Ishikawa (cell line): Measurements from ENCODE around the gene ABHD16A.

Source experiments
- CEBPB ChIP-seq: IDR thresholded peaks from 2 replicates; pipeline ENCODE4 v1.6.1; 2012
- CREB1 ChIP-seq: IDR thresholded peaks from 2 replicates; pipeline ENCODE4 v1.6.1; 2012; ENCODE audit warnings: low read depth
- EGR1 ChIP-seq: IDR thresholded peaks from 2 replicates; pipeline ENCODE4 v1.6.1; 2012
- EP300 ChIP-seq: IDR thresholded peaks from 2 replicates; pipeline ENCODE4 v1.6.1; 2012; ENCODE audit warnings: borderline replicate concordance
- FOXM1 ChIP-seq: IDR thresholded peaks from 2 replicates; pipeline ENCODE4 v1.6.1; 2012; ENCODE audit warnings: low read depth, borderline replicate concordance
- NFIC ChIP-seq: IDR thresholded peaks from 2 replicates; pipeline ENCODE4 v1.6.1; 2012
- RAD21 ChIP-seq: IDR thresholded peaks from 2 replicates; pipeline ENCODE4 v1.6.1; 2012; ENCODE audit warnings: low read depth
- TAF1 ChIP-seq: IDR thresholded peaks from 2 replicates; pipeline ENCODE4 v1.6.1; 2012; ENCODE audit warnings: low read depth, mild to moderate bottlenecking
- TCF12 ChIP-seq: IDR thresholded peaks from 2 replicates; pipeline ENCODE4 v1.6.1; 2012; ENCODE audit warnings: low read depth
- TEAD4 ChIP-seq: IDR thresholded peaks from 2 replicates; pipeline ENCODE4 v1.6.1; 2012
- YY1 ChIP-seq: IDR thresholded peaks from 2 replicates; pipeline ENCODE4 v1.6.1; 2012; ENCODE audit warnings: low read depth
- ZBTB7A ChIP-seq: IDR thresholded peaks from 2 replicates; pipeline ENCODE4 v1.6.1; 2012; ENCODE audit warnings: low read depth
- TF ChIP-seq, protein P1 (sequence below): IDR thresholded peaks from 2 replicates; pipeline ENCODE4 v1.6.1; 2012
- TF ChIP-seq, protein P2 (sequence below): IDR thresholded peaks from 2 replicates; pipeline ENCODE4 v1.6.1; 2012
- TF ChIP-seq, protein P3 (sequence below): IDR thresholded peaks from 2 replicates; pipeline ENCODE4 v1.6.1; 2012; ENCODE audit warnings: low read depth, mild to moderate bottlenecking

The ABHD16A gene

GRCh38 chr6:31663126-31663960 is 39.8 kb downstream of the ABHD16A start:
- TF ChIP-seq FOXM1 (no peak), EGR1 (no peak), ZBTB7A (no peak)
- TF ChIP-seq, protein P1, sequence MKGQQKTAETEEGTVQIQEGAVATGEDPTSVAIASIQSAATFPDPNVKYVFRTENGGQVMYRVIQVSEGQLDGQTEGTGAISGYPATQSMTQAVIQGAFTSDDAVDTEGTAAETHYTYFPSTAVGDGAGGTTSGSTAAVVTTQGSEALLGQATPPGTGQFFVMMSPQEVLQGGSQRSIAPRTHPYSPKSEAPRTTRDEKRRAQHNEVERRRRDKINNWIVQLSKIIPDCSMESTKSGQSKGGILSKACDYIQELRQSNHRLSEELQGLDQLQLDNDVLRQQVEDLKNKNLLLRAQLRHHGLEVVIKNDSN: no peak
- TF ChIP-seq, protein P2, sequence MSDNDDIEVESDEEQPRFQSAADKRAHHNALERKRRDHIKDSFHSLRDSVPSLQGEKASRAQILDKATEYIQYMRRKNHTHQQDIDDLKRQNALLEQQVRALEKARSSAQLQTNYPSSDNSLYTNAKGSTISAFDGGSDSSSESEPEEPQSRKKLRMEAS: no peak

GRCh38 chr6:31662124-31662723 is 40.9 kb downstream of the ABHD16A start:
- TF ChIP-seq, protein P2: no peak
- TF ChIP-seq RAD21: no peak
- TF ChIP-seq TAF1: no peak
- TF ChIP-seq FOXM1: no peak
- TF ChIP-seq TEAD4: no peak
- TF ChIP-seq, protein P3, sequence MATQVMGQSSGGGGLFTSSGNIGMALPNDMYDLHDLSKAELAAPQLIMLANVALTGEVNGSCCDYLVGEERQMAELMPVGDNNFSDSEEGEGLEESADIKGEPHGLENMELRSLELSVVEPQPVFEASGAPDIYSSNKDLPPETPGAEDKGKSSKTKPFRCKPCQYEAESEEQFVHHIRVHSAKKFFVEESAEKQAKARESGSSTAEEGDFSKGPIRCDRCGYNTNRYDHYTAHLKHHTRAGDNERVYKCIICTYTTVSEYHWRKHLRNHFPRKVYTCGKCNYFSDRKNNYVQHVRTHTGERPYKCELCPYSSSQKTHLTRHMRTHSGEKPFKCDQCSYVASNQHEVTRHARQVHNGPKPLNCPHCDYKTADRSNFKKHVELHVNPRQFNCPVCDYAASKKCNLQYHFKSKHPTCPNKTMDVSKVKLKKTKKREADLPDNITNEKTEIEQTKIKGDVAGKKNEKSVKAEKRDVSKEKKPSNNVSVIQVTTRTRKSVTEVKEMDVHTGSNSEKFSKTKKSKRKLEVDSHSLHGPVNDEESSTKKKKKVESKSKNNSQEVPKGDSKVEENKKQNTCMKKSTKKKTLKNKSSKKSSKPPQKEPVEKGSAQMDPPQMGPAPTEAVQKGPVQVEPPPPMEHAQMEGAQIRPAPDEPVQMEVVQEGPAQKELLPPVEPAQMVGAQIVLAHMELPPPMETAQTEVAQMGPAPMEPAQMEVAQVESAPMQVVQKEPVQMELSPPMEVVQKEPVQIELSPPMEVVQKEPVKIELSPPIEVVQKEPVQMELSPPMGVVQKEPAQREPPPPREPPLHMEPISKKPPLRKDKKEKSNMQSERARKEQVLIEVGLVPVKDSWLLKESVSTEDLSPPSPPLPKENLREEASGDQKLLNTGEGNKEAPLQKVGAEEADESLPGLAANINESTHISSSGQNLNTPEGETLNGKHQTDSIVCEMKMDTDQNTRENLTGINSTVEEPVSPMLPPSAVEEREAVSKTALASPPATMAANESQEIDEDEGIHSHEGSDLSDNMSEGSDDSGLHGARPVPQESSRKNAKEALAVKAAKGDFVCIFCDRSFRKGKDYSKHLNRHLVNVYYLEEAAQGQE: no peak
- TF ChIP-seq EP300: no peak
- TF ChIP-seq CEBPB: no peak
- TF ChIP-seq YY1: no peak
- TF ChIP-seq TCF12: no peak
- TF ChIP-seq, protein P1: no peak
- TF ChIP-seq CREB1: no peak
- no peak for TF ChIP-seq EGR1
- TF ChIP-seq NFIC: no peak

DNA sequence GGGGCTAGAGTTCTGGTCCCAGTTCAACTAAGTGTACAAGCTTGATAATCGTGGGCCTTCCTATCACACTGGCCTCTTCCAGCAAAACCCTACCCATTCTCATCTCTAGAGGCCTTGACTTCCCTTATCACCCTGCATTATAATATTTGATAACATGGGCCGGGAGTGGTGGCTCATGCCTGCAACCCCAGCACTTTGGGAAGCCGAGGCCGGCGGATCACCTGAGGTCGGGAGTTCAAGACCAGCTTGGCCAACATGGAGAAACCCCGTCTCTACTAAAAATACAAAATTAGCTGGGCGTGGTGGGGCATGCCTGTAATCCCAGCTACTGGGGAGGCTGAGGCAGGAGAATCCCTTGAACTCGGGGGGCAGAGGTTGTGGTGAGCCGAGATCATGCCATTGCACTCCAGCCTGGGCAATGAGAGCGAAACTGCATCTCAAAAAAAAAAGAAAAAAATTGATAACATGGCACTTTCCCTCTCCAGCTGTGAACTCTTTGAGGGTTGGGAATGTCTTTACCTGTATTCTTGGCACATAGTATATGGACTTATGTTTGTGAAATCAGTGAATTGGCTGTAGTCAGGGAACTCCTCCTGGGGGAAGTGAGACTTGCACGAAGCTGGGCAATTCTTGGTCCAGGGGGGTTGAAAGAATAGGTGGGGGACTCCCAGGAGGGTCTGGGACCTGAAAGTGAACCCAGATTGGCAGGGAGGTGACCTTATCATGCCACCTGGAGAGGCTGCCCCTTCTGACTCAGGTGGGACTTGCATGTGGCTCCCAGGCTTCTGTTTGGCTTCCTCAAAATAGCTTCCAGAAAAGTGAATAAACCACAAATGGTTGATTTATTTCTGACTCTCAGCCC is 41.6 kb downstream of the ABHD16A start:
- TF ChIP-seq CREB1: no peak
- TF ChIP-seq, protein P3: no peak
- no peak for TF ChIP-seq NFIC
- no peak for TF ChIP-seq EP300
- TF ChIP-seq, protein P1: no peak
- no peak for TF ChIP-seq CEBPB
- TF ChIP-seq YY1: no peak
- no peak for TF ChIP-seq EGR1

DNA sequence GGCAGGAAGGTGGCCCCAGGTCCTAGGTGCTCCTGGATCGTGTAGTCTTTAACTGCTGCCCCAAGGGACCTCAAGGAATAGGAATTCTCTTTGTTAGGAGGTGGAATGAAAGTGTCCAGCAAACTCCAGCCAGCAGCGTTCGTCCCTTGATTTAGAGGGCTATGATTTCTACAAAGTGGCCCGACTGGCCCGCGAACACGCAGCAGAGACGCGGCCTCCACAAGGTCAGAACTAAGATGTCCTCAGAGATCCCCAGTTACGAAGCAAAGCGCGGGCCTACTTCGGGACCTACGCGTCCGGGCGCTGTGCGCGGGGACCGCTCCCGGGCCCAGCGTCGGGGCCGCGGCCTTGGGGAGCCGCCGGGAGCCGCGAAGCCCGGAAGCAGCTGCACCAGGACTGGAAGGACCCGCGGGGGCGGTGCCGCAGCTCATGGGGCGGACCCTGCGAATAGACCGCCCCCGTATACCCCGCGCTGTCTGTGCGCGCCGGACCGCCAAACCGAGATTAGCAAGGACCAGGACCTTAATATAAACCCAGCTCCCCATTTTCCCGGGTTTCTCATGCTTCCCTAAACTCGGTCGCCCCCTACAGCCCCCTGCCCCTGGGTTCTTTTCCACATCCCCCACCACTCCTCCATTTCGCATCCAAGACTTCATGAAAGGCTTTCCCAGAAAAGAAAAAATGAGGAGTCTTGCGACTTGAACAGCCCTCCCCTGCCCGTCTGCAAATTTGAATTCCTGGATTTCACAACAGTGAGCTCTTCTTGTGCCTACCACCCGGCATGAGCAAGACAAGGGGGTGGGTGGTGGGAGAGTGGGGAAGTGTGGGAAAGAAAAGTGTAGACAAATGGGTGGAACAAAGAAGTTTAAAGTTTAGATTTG is 42.5 kb downstream of the ABHD16A start, which contains the start of gene C6orf47:
Gene C6orf47, minus strand, starts transcription at position 398 of the 881 bp plus-strand sequence. CDS start 831 bp downstream, outside the sequence.
- TF ChIP-seq YY1 (no peak), TEAD4 (no peak), FOXM1 (no peak), TAF1 (peak; percentile 84), TCF12 (peak; percentile 61), ZBTB7A (peak; percentile 66; the same call in 1 of the 2 replicates), EGR1 (peak; percentile 78), EP300 (no peak), CREB1 (no peak), NFIC (no peak), RAD21 (no peak), CEBPB (peak; percentile 3; the same call in 1 of the 2 replicates)
- TF ChIP-seq, protein P3: no peak
- TF ChIP-seq, protein P1: no peak
- TF ChIP-seq, protein P2: peak; percentile 49
